Neutrophil (primary cell): ENCODE data around the gene TGFB1.
A peak's percentile ranks its signal among the peaks of the same experiment; 100 is the strongest.
"Not testable (repeated sequence)": the region's sequence is repeated elsewhere in the genome, so short reads cannot be mapped to it uniquely, and the experiment has no call there.

Source experiments
- H3K27ac ChIP-seq: fragments of 200-600 bp; sonication (generic); 2 replicates; pipeline ENCODE4 v1.5.1; 2016; ENCODE audit warnings: mild to moderate bottlenecking, moderate library complexity
- H3K27me3 ChIP-seq: fragments of 200-600 bp; sonication (generic); 2 replicates; pipeline ENCODE4 v1.6.0; 2016; ENCODE audit warnings: mild to moderate bottlenecking
- H3K36me3 ChIP-seq: fragments of 200-600 bp; sonication (generic); 2 replicates; pipeline ENCODE4 v1.5.1; 2017
- H3K4me1 ChIP-seq, 2 experiments: fragments of 200-600 bp in 1 of 2; sonication (generic) in 1 of 2; 1 replicate in 1 of 2; 2 replicates in 1 of 2; pipeline versions ENCODE4 v1.5.1 to v1.6.1; 2013 to 2016; ENCODE audit warnings: low read depth in 1 of 2, low read length in 1 of 2, mild to moderate bottlenecking in 1 of 2, moderate library complexity in 1 of 2; ENCODE audit not compliant: control insufficient read depth in 1 of 2, insufficient read depth in 1 of 2
- H3K4me3 ChIP-seq, 2 experiments: fragments of 200-600 bp in 1 of 2; sonication (generic) in 1 of 2; 1 replicate in 1 of 2; 2 replicates in 1 of 2; pipeline ENCODE4 v1.5.1; 2013 to 2016; ENCODE audit warnings: low read depth in 1 of 2, low read length in 1 of 2, mild to moderate bottlenecking in 1 of 2, moderate library complexity in 1 of 2
- H3K9me3 ChIP-seq: fragments of 200-600 bp; sonication (generic); 2 replicates; pipeline ENCODE4 v1.5.1; 2016
- TF ChIP-seq, protein P1 (sequence below): fragments of 200-600 bp; sonication (generic); IDR thresholded peaks from 2 replicates; pipeline ENCODE4 v1.5.1; 2016; ENCODE audit warnings: antibody characterized with exemption

The TGFB1 gene

GRCh38 chr19:41376241-41376997 lies 22.7 kb upstream of the TGFB1 start, which contains the start of gene TMEM91:
TMEM91 (plus strand) TSS chr19:41376533; CDS start chr19:41378310, 1,777 bp downstream.
- no peaks in the 10 kb centered on the region for H3K9me3 ChIP-seq
- H3K27ac ChIP-seq = peak within 1 kb of the TSS; percentile 85

GRCh38 chr19:41373993-41374392 lies 20.3 kb upstream of the TGFB1 start:
- Histone ChIP-seq H3K4me3 (no peak overlapping the region), H3K27ac (no peak overlapping the region), H3K9me3 (no peaks in the 10 kb centered on the region), H3K4me1 (peaks cover 58 to 60% of the 10 kb centered on the region in 2 experiments), H3K27me3 (no peaks in the 10 kb centered on the region), H3K36me3 (peaks cover 8% of the 10 kb centered on the region)
- TF ChIP-seq, protein P1, sequence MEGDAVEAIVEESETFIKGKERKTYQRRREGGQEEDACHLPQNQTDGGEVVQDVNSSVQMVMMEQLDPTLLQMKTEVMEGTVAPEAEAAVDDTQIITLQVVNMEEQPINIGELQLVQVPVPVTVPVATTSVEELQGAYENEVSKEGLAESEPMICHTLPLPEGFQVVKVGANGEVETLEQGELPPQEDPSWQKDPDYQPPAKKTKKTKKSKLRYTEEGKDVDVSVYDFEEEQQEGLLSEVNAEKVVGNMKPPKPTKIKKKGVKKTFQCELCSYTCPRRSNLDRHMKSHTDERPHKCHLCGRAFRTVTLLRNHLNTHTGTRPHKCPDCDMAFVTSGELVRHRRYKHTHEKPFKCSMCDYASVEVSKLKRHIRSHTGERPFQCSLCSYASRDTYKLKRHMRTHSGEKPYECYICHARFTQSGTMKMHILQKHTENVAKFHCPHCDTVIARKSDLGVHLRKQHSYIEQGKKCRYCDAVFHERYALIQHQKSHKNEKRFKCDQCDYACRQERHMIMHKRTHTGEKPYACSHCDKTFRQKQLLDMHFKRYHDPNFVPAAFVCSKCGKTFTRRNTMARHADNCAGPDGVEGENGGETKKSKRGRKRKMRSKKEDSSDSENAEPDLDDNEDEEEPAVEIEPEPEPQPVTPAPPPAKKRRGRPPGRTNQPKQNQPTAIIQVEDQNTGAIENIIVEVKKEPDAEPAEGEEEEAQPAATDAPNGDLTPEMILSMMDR = no peak

More at GRCh38 chr19:41376241-41376997, 22.7 kb upstream of the TGFB1 start, which contains the start of gene TMEM91:
- H3K36me3 ChIP-seq = peaks cover 14% of the 10 kb centered on the region
- no peaks in the 10 kb centered on the region for H3K27me3 ChIP-seq
- peak within 1 kb of the TSS; percentile 84 to 91 for H3K4me3 ChIP-seq
- TF ChIP-seq, protein P1 = no peak
- H3K4me1 ChIP-seq = peaks cover 57 to 61% of the 10 kb centered on the region in 2 experiments

- H3K27ac ChIP-seq = peak overlapping the region; percentile 25
- TF ChIP-seq, protein P1 = no peak
Measured at GRCh38 chr19:41372501-41372900, 18.8 kb upstream of the TGFB1 start.

GRCh38 chr19:41371541-41371940 lies 17.8 kb upstream of the TGFB1 start:
- H3K4me1 ChIP-seq = peaks cover 59 to 61% of the 10 kb centered on the region in 2 experiments
- H3K27ac ChIP-seq = peak overlapping the region; percentile 44
- TF ChIP-seq, protein P1 = no peak
- H3K36me3 ChIP-seq = no peaks in the 10 kb centered on the region
- H3K9me3 ChIP-seq = no peaks in the 10 kb centered on the region
- no peak overlapping the region for H3K4me3 ChIP-seq
- no peaks in the 10 kb centered on the region for H3K27me3 ChIP-seq

More at GRCh38 chr19:41372501-41372900, 18.8 kb upstream of the TGFB1 start:
- H3K4me3 ChIP-seq = no peak overlapping the region
- no peaks in the 10 kb centered on the region for H3K9me3 ChIP-seq
- peaks cover 58 to 60% of the 10 kb centered on the region in 2 experiments for H3K4me1 ChIP-seq
- H3K36me3 ChIP-seq = no peaks in the 10 kb centered on the region
- no peaks in the 10 kb centered on the region for H3K27me3 ChIP-seq

DNA sequence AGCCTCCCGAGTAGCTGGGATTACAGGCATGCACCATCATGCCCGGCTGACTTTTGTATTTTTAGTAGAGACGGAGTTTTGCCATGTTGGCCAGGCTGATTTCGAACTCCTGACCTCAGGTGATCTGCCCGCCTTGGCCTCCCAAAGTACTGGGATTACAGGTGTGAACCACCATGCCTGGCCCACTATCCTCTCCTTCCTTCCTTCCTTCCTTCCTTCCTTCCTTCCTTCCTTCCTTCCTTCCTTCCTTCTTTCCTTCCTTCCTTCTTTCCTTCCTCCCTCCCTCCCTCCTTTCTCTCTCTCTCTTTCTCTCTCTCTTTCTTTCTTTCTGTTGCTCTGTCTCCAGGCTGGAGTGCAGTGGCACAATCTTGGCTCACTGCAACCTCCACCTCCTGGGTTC lies 17.4 kb upstream of the TGFB1 start:
- not testable (repeated sequence) for H3K36me3 ChIP-seq, H3K9me3 ChIP-seq, H3K27me3 ChIP-seq, H3K4me3 ChIP-seq
- H3K27ac ChIP-seq = peak overlapping the region; percentile 44
- H3K4me1 ChIP-seq = peaks cover 60 to 63% of the 10 kb centered on the region in 2 experiments

- H3K27ac ChIP-seq = no peak overlapping the region
- H3K4me3 ChIP-seq = no peak overlapping the region
- H3K27me3 ChIP-seq = no peaks in the 10 kb centered on the region
- no peaks in the 10 kb centered on the region for H3K36me3 ChIP-seq
- no peaks in the 10 kb centered on the region for H3K9me3 ChIP-seq
- TF ChIP-seq, protein P1 = no peak
- H3K4me1 ChIP-seq = peaks cover 67 to 69% of the 10 kb centered on the region in 2 experiments
Measured at GRCh38 chr19:41369769-41370168, 16.0 kb upstream of the TGFB1 start.
